Testis (tissue), 3 donors: ENCODE data around the gene SDK1. TPM values are rescaled to one million over a fixed set of nuclear protein-coding genes. Genes with fewer than 3 reads are reported as not detected.

Source experiments
- DNase-seq: peaks from one replicate; pipeline ENCODE4 v3.0.0-alpha.2; 2019
- H3K27ac ChIP-seq, 2 donors: fragments of 200-600 bp; sonication (generic); one replicate each; pipeline ENCODE4 v1.5.1; 2019
- H3K27me3 ChIP-seq: fragments of 200-600 bp; sonication (generic); one replicate; pipeline ENCODE4 v1.5.1; 2019
- H3K36me3 ChIP-seq: fragments of 200-600 bp; sonication (generic); one replicate; pipeline ENCODE4 v1.5.1; 2017; ENCODE audit warnings: low read depth; ENCODE audit errors: missing control alignments
- H3K4me1 ChIP-seq: fragments of 200-600 bp; sonication (generic); one replicate; pipeline ENCODE4 v1.5.1; 2019
- H3K4me3 ChIP-seq, 2 donors: fragments of 200-600 bp; sonication (generic); one replicate each; pipeline ENCODE4 v1.5.1; 2017 to 2019
- H3K9me3 ChIP-seq: fragments of 200-600 bp; sonication (generic); one replicate; pipeline ENCODE4 v1.5.1; 2017
- POLR2A ChIP-seq: fragments of 450-650 bp; IDR thresholded peaks from one replicate; pipeline ENCODE4 v1.6.1; 2017; ENCODE audit warnings: antibody characterized with exemption, mild to moderate bottlenecking, moderate library complexity
- WGBS, 2 donors: methylation state at CpG; one replicate each; pipeline ENCODE4 v1.1.5; 2018; 5-methylcytosine and 5-hydroxymethylcytosine counted together
- intact Hi-C: fragments of 100-400 bp; cut with DNase I; formaldehyde crosslinking; loops from one replicate; pipeline ENCODE4 v1.15.1; 2023; ENCODE audit warnings: low total_unique reads
- polyA plus RNA-seq: library from polyadenylated mRNA; stranded (reverse); fragments of 350-450 nt; fragmentation: Illumina TruSeq; extraction: RNeasy Lipid Tissue Mini Kit (QIAGEN cat#74804); gene quantifications from one replicate; pipeline ENCODE4 v1.2.3, GENCODE V29; 2014; ENCODE audit warnings: low read depth, low replicate concordance; ENCODE audit not compliant: insufficient read depth
- total RNA-seq, 2 donors: library from RNA; depleted of rRNA; stranded (reverse); fragments of >200 nt; gene quantifications; one replicate each; pipeline ENCODE4 v1.2.3, GENCODE V29; 2016
- TF ChIP-seq, protein P1 (sequence below), 3 experiments: fragments of 450-650 bp in 2 of 3; fragments of 200-600 bp in 1 of 3; sonication (generic) in 1 of 3; IDR thresholded peaks; one replicate each; pipeline ENCODE4 v1.5.1; 2016 to 2019; ENCODE audit warnings: antibody characterized with exemption in 3 of 3, mild to moderate bottlenecking in 2 of 3, moderate library complexity in 1 of 3

Gene SDK1
- total and polyA plus RNA-seq, 3 donors from 2014 or later = 20.0 to 36.2 (median 24.9) TPM

DNA sequence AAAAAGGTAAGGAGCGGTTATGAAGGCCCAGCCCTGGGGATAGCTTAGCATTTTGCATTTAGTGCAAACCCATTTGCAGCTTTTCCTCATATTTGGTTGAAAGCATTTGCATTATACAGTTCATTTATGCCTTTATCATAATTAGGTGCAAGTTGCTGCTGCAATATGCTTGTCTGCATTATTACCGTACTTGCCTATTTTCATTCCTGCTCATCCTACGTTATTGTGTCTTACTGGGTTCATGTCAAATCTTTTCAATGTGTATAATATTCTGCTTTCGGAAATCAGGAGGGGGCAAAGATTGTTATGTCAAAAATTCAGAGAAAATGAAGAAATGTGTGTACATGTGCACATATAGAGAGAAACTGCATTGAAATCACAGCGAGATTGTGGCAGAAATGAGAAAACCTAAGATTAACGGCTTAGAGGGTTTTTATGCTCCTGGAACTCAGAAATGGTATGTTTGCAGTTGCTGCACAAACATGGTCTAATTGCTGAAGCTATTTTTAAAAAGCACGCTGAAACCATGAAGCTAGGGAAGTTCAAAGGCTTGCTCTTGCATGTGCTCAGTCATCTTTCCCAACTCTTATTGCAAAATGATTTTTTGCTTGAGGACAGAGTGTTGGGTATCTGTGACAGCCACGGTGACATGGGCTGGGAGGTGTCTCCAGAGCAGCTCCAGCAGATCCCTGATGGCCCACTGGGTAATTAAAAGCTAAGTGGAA lies 613.2 kb downstream of the SDK1 start:
- H3K27ac ChIP-seq = no peak overlapping the region
- TF ChIP-seq, protein P1, sequence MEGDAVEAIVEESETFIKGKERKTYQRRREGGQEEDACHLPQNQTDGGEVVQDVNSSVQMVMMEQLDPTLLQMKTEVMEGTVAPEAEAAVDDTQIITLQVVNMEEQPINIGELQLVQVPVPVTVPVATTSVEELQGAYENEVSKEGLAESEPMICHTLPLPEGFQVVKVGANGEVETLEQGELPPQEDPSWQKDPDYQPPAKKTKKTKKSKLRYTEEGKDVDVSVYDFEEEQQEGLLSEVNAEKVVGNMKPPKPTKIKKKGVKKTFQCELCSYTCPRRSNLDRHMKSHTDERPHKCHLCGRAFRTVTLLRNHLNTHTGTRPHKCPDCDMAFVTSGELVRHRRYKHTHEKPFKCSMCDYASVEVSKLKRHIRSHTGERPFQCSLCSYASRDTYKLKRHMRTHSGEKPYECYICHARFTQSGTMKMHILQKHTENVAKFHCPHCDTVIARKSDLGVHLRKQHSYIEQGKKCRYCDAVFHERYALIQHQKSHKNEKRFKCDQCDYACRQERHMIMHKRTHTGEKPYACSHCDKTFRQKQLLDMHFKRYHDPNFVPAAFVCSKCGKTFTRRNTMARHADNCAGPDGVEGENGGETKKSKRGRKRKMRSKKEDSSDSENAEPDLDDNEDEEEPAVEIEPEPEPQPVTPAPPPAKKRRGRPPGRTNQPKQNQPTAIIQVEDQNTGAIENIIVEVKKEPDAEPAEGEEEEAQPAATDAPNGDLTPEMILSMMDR (IDR thresholded peaks at IDR 0.05) = no peak
- no peak for TF ChIP-seq POLR2A
- 83 to 86% methylated on average over 8 of the region's 8 CpGs for WGBS, 2 donors
- H3K4me3 ChIP-seq = no peak overlapping the region
- no peaks in the 10 kb centered on the region for H3K9me3 ChIP-seq
- no peak for DNase-seq
- no peaks in the 10 kb centered on the region for H3K4me1 ChIP-seq
- intact Hi-C loops = no loop called here
- no peaks in the 10 kb centered on the region for H3K27me3 ChIP-seq
- no peaks in the 10 kb centered on the region for H3K36me3 ChIP-seq

DNA sequence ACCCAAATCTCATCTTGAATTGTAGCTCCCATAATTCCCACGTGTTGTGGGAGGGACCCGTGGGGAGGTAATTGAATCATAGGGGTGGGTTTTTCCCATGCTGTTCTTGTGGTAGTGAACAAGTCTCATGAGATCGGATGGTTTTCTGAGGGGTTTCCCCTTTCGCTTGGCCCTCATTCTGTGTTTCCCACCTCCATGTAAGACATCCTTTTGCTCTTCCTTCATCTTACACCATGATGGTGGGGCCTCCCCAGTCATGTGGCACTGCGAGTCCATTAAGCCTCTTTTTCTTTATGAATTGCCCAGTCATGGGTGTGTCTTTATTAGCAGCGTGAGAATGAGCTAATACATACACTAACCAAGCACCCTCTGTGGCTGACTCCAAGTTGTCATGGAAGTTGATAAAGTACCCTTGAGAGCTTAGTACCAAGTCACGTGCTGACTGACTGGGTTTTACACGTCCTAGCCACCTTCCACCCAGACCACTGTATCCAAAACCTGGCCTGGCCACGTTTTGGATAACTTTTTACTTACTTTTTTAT lies 614.4 kb downstream of the SDK1 start:
- TF ChIP-seq, protein P1 (IDR thresholded peaks at IDR 0.05) = no peak
- TF ChIP-seq POLR2A = no peak
- Histone ChIP-seq H3K27me3 (no peaks in the 10 kb centered on the region), H3K36me3 (no peaks in the 10 kb centered on the region), H3K4me3 (no peak overlapping the region), H3K27ac (no peak overlapping the region), H3K4me1 (no peaks in the 10 kb centered on the region), H3K9me3 (no peaks in the 10 kb centered on the region)
- WGBS, 2 donors = 88 to 97% methylated on average over 9 of the region's 9 CpGs
- no peak for DNase-seq
- intact Hi-C loops = no loop called here

DNA sequence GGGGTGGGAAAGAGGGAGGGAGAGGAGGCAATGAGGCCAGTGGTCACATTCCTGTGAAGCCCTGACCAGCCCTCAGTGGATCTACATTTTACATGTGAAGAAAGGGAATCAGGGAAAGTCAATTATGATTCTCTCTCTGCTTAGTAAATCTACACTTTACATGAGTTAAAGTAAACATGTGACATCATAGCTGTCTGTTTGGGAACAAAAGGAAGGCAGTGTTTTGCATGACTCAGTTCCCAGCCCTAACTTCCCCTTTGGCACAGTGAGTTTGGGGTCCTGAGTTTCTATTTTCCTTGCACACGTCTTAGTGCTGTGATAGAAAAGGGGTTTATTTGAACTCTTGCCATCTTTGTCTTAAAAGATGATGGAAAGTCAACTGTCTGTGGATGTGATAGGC lies 615.1 kb downstream of the SDK1 start:
- Histone ChIP-seq H3K4me3 (no peak overlapping the region), H3K27me3 (no peaks in the 10 kb centered on the region), H3K4me1 (no peaks in the 10 kb centered on the region), H3K9me3 (no peaks in the 10 kb centered on the region), H3K27ac (no peak overlapping the region), H3K36me3 (no peaks in the 10 kb centered on the region)
- WGBS, 2 donors = 71 to 89% methylated on average over 1 of the region's 1 CpG
- TF ChIP-seq, protein P1 (IDR thresholded peaks at IDR 0.05) = no peak
- no peak for TF ChIP-seq POLR2A
- intact Hi-C loops = no loop called here
- no peak for DNase-seq

DNA sequence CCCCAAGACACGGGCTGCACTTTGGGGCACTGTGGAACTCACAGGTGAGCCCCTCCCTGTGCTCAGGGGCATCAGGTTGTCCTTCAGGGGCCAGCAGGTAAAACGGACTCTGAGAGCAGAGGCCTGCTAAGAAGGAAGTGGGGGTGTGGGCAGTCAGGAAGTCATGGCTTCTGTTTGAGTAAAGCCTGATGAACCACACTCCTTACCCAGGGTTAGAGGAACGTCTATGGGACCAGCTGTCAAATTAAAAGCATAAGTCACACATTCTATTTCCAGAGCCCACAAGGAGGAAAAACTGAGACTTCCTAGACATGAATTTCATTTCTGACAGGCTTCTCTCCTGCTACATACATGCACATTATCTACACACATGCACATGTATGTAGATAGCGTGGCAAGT lies 616.4 kb downstream of the SDK1 start:
- no peak overlapping the region for H3K4me3 ChIP-seq
- H3K27ac ChIP-seq = no peak overlapping the region
- no peaks in the 10 kb centered on the region for H3K36me3 ChIP-seq
- TF ChIP-seq, protein P1 (IDR thresholded peaks at IDR 0.05) = no peak
- no peak for TF ChIP-seq POLR2A
- peaks cover 4% of the 10 kb centered on the region for H3K4me1 ChIP-seq
- no peak for DNase-seq
- no peaks in the 10 kb centered on the region for H3K9me3 ChIP-seq
- WGBS, 2 donors = 80 to 90% methylated on average over 4 of the region's 4 CpGs
- no peaks in the 10 kb centered on the region for H3K27me3 ChIP-seq
- intact Hi-C loops = no loop called here

DNA sequence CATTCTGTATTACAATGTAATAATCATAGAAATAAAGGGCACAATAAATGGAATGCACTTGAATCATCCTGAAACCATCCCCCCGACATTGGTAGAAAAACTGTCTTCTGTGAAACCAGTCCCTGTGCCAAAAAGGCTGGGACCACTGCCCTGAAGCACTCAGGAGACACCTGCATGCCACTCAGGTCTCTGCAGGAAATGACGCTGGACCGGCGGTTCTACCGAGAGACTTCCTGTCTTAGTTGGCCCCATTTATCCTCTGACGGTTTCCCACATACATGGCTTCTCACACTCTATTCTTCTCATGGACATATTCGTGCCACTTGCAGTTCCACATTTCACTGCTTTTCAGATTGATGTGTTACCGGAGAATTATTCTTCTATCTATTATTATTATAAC lies 617.5 kb downstream of the SDK1 start:
- Histone ChIP-seq H3K9me3 (no peaks in the 10 kb centered on the region), H3K36me3 (no peaks in the 10 kb centered on the region), H3K4me1 (peaks cover 4% of the 10 kb centered on the region), H3K27me3 (no peaks in the 10 kb centered on the region), H3K27ac (no peak overlapping the region), H3K4me3 (no peak overlapping the region)
- intact Hi-C loops = no loop called here
- TF ChIP-seq, protein P1 (IDR thresholded peaks at IDR 0.05) = no peak
- TF ChIP-seq POLR2A = no peak
- 91 to 92% methylated on average over 8 of the region's 8 CpGs for WGBS, 2 donors
- DNase-seq = no peak
